Body of pancreas (tissue), 4 donors: ENCODE results near the gene ACTG2.
A peak's percentile ranks its signal among the peaks of the same experiment; 100 is the strongest.

Source experiments
- POLR2A ChIP-seq, 3 donors: fragments of 450-650 bp; IDR thresholded peaks; one replicate each; pipeline ENCODE4 v1.6.1; 2016; ENCODE audit warnings: antibody characterized with exemption in 3 of 3, mild to moderate bottlenecking in 2 of 3
- TF ChIP-seq, protein P1 (sequence below), 7 experiments: fragments of 450-650 bp in 4 of 7; fragments of 200-600 bp in 3 of 7; sonication (generic) in 3 of 7; IDR thresholded peaks; one replicate each; pipeline ENCODE4 v1.5.1; 2016 to 2019; ENCODE audit warnings: antibody characterized with exemption in 7 of 7

DNA sequence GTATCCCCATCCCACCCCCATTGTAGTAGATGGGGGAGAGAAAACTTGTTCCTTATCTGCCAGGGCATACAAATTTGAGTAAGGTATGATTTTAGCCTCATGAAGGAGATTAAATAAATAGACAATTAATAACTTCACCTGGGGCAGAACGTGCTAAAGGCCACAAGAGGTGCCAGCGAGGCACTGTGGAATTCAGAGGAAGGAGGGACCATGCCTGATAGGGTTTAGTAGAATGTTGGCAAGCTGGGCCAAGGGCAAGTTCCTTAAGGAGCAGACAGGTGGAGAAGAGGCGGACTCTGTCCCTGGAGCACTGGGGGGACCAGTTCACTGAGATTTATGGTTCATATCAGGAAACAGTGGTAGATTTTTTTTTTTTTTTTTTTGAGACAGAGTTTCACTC lies 41.5 kb upstream of the ACTG2 start:
- TF ChIP-seq, protein P1, sequence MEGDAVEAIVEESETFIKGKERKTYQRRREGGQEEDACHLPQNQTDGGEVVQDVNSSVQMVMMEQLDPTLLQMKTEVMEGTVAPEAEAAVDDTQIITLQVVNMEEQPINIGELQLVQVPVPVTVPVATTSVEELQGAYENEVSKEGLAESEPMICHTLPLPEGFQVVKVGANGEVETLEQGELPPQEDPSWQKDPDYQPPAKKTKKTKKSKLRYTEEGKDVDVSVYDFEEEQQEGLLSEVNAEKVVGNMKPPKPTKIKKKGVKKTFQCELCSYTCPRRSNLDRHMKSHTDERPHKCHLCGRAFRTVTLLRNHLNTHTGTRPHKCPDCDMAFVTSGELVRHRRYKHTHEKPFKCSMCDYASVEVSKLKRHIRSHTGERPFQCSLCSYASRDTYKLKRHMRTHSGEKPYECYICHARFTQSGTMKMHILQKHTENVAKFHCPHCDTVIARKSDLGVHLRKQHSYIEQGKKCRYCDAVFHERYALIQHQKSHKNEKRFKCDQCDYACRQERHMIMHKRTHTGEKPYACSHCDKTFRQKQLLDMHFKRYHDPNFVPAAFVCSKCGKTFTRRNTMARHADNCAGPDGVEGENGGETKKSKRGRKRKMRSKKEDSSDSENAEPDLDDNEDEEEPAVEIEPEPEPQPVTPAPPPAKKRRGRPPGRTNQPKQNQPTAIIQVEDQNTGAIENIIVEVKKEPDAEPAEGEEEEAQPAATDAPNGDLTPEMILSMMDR (IDR thresholded peaks at IDR 0.05) = peak in 3 of 7 experiments; percentile 10 to 23 (median 16)
- TF ChIP-seq POLR2A (IDR thresholded peaks at IDR 0.05) = no peak
